ENCODE results near the gene PAK5. TPM values are rescaled to one million over a fixed set of nuclear protein-coding genes. Genes with fewer than 3 reads are reported as not detected.

The PAK5 gene
- total RNA-seq = not detected
- 0.04 TPM for total RNA-seq (2013)
- total RNA-seq = 0 to 0.09 (median 0) reads per million in 29 experiments

GRCh38 chr20:9838378-9839295 is at the start of gene PAK5:
Gene PAK5, minus strand, starts transcription at chr20:9839076. Its CDS starts 194,748 bp downstream, at chr20:9644328.
- DNase-seq (no peak), ATAC-seq (replicated peaks in 1 of 4) (no peak)
- Mint-ChIP-seq H3K4me1 (no peaks in the 10 kb centered on the region), H3K9me3 (peaks cover 3 to 12% (median 6%) of the 10 kb centered on the region in 3 donors), H3K36me3 (no peaks in the 10 kb centered on the region), H3K27me3 (peaks cover 25 to 32% of the 10 kb centered on the region in 2 donors), H3K4me3 (no peak within 1 kb of the TSS), H3K27ac (peak within 1 kb of the TSS in 1 of 2 donors; percentile 3)
- CTCF ChIA-PET = no interaction called here
- Histone ChIP-seq H3K27me3 (replicated peaks in 1 of 2; ENCODE audit: control insufficient read depth in 2 of 2, extremely low read depth in 1 of 2, insufficient read depth in 2 of 2, low read length in 1 of 2) (peaks cover 4 to 16% of the 10 kb centered on the region in 2 experiments), H3K4me1 (ENCODE audit: control insufficient read depth in 1 of 2, extremely low read depth in 1 of 2, insufficient read depth in 2 of 2, low read length in 2 of 2) (no peaks in the 10 kb centered on the region), H3K4me3 (ENCODE audit: control insufficient read depth in 1 of 2, extremely low read depth in 1 of 2, low read length in 1 of 2) (no peak within 1 kb of the TSS), H3K36me3 (ENCODE audit: control insufficient read depth in 2 of 2, extremely low read depth in 1 of 2, insufficient read depth in 1 of 2, low read length in 1 of 2) (no peaks in the 10 kb centered on the region), H3K9me3 (no peaks in the 10 kb centered on the region), H3K27ac (ENCODE audit: low read length) (no peak within 1 kb of the TSS)
- WGBS (ENCODE audit: insufficient coverage) = 14% methylated on average over 21 of the region's 57 CpGs
- POLR2A ChIA-PET = no interaction called here

- no peak overlapping the region for H3K4me3 Mint-ChIP-seq
- ChIA-PET POLR2A (no interaction called here), CTCF (interaction anchor here in 1 of 2 donors (0.6 kb wide), 2 partner anchors 10 to 1951 kb away, joined by 3 to 5 read pairs; no protein-coding TSS in a partner anchor)
- Histone ChIP-seq H3K4me1 (ENCODE audit: control insufficient read depth in 1 of 2, extremely low read depth in 1 of 2, insufficient read depth in 2 of 2, low read length in 2 of 2) (no peaks in the 10 kb centered on the region), H3K27me3 (replicated peaks in 1 of 2; ENCODE audit: control insufficient read depth in 2 of 2, extremely low read depth in 1 of 2, insufficient read depth in 2 of 2, low read length in 1 of 2) (no peaks in the 10 kb centered on the region), H3K27ac (ENCODE audit: low read length) (no peak overlapping the region), H3K9me3 (no peaks in the 10 kb centered on the region), H3K36me3 (ENCODE audit: control insufficient read depth in 2 of 2, extremely low read depth in 1 of 2, insufficient read depth in 1 of 2, low read length in 1 of 2) (no peaks in the 10 kb centered on the region), H3K4me3 (ENCODE audit: control insufficient read depth in 1 of 2, extremely low read depth in 1 of 2, low read length in 1 of 2) (no peak overlapping the region)
- no peaks in the 10 kb centered on the region for H3K36me3 Mint-ChIP-seq
- H3K4me1 Mint-ChIP-seq = peaks cover 0 to 3% (median 2%) of the 10 kb centered on the region in 3 donors
- ATAC-seq (replicated peaks in 1 of 4) = no peak
- H3K9me3 Mint-ChIP-seq = peaks cover 0 to 16% (median 8%) of the 10 kb centered on the region in 3 donors
- DNase-seq = no peak
- peaks cover 0 to 4% of the 10 kb centered on the region in 2 donors for H3K27me3 Mint-ChIP-seq
- H3K27ac Mint-ChIP-seq = no peak overlapping the region
Observed at GRCh38 chr20:9887706-9888105, 48.8 kb upstream of the PAK5 start.

- Mint-ChIP-seq H3K27me3 (peaks cover 0 to 4% of the 10 kb centered on the region in 2 donors), H3K36me3 (no peaks in the 10 kb centered on the region), H3K4me3 (no peak overlapping the region), H3K4me1 (peaks cover 0 to 3% (median 2%) of the 10 kb centered on the region in 3 donors), H3K27ac (no peak overlapping the region), H3K9me3 (peaks cover 0 to 17% (median 8%) of the 10 kb centered on the region in 3 donors)
- Histone ChIP-seq H3K27ac (ENCODE audit: low read length) (no peak overlapping the region), H3K4me1 (ENCODE audit: control insufficient read depth in 1 of 2, extremely low read depth in 1 of 2, insufficient read depth in 2 of 2, low read length in 2 of 2) (no peaks in the 10 kb centered on the region), H3K4me3 (ENCODE audit: control insufficient read depth in 1 of 2, extremely low read depth in 1 of 2, low read length in 1 of 2) (no peak overlapping the region), H3K36me3 (ENCODE audit: control insufficient read depth in 2 of 2, extremely low read depth in 1 of 2, insufficient read depth in 1 of 2, low read length in 1 of 2) (no peaks in the 10 kb centered on the region), H3K27me3 (replicated peaks in 1 of 2; ENCODE audit: control insufficient read depth in 2 of 2, extremely low read depth in 1 of 2, insufficient read depth in 2 of 2, low read length in 1 of 2) (no peaks in the 10 kb centered on the region), H3K9me3 (no peaks in the 10 kb centered on the region)
- ChIA-PET CTCF (no interaction called here), POLR2A (no interaction called here)
- WGBS (ENCODE audit: insufficient coverage) = no CpG with 5 or more reads among the region's 1 CpG
- DNase-seq (no peak), ATAC-seq (replicated peaks in 1 of 4) (no peak)
Observed at GRCh38 chr20:9886227-9886626, 47.4 kb upstream of the PAK5 start.

- DNase-seq (no peak), ATAC-seq (replicated peaks in 1 of 4) (no peak)
- no CpG with 5 or more reads among the region's 2 CpGs for WGBS (ENCODE audit: insufficient coverage)
- POLR2A ChIA-PET = no interaction called here
- Mint-ChIP-seq H3K4me1 (peaks cover 0 to 2% (median 2%) of the 10 kb centered on the region in 3 donors), H3K27me3 (peaks cover 0 to 4% of the 10 kb centered on the region in 2 donors), H3K27ac (no peak overlapping the region), H3K9me3 (peaks cover 3 to 14% (median 6%) of the 10 kb centered on the region in 3 donors), H3K4me3 (no peak overlapping the region), H3K36me3 (no peaks in the 10 kb centered on the region)
- Histone ChIP-seq H3K27ac (ENCODE audit: low read length) (no peak overlapping the region), H3K4me1 (ENCODE audit: control insufficient read depth in 1 of 2, extremely low read depth in 1 of 2, insufficient read depth in 2 of 2, low read length in 2 of 2) (no peaks in the 10 kb centered on the region), H3K36me3 (ENCODE audit: control insufficient read depth in 2 of 2, extremely low read depth in 1 of 2, insufficient read depth in 1 of 2, low read length in 1 of 2) (no peaks in the 10 kb centered on the region), H3K27me3 (replicated peaks in 1 of 2; ENCODE audit: control insufficient read depth in 2 of 2, extremely low read depth in 1 of 2, insufficient read depth in 2 of 2, low read length in 1 of 2) (no peaks in the 10 kb centered on the region), H3K9me3 (no peaks in the 10 kb centered on the region), H3K4me3 (ENCODE audit: control insufficient read depth in 1 of 2, extremely low read depth in 1 of 2, low read length in 1 of 2) (no peak overlapping the region)
- CTCF ChIA-PET = no interaction called here
Observed at GRCh38 chr20:9884666-9885065, 45.8 kb upstream of the PAK5 start.

- no CpG with 5 or more reads among the region's 1 CpG for WGBS (ENCODE audit: insufficient coverage)
- no peaks in the 10 kb centered on the region for H3K36me3 ChIP-seq (ENCODE audit: control insufficient read depth in 2 of 2, extremely low read depth in 1 of 2, insufficient read depth in 1 of 2, low read length in 1 of 2)
- H3K27me3 ChIP-seq (replicated peaks in 1 of 2; ENCODE audit: control insufficient read depth in 2 of 2, extremely low read depth in 1 of 2, insufficient read depth in 2 of 2, low read length in 1 of 2) = no peaks in the 10 kb centered on the region
- ATAC-seq (replicated peaks in 1 of 4) = no peak
- no peak overlapping the region for H3K27ac ChIP-seq (ENCODE audit: low read length)
- no peak for DNase-seq
- no peaks in the 10 kb centered on the region for H3K4me1 ChIP-seq (ENCODE audit: control insufficient read depth in 1 of 2, extremely low read depth in 1 of 2, insufficient read depth in 2 of 2, low read length in 2 of 2)
- H3K36me3 Mint-ChIP-seq = no peaks in the 10 kb centered on the region
- ChIA-PET CTCF (no interaction called here), POLR2A (no interaction called here)
- peaks cover 0 to 4% of the 10 kb centered on the region in 2 donors for H3K27me3 Mint-ChIP-seq
- no peak overlapping the region for H3K4me3 Mint-ChIP-seq
- H3K4me3 ChIP-seq (ENCODE audit: control insufficient read depth in 1 of 2, extremely low read depth in 1 of 2, low read length in 1 of 2) = no peak overlapping the region
- H3K27ac Mint-ChIP-seq = no peak overlapping the region
- no peaks in the 10 kb centered on the region for H3K4me1 Mint-ChIP-seq
- H3K9me3 ChIP-seq = no peaks in the 10 kb centered on the region
- peaks cover under 1 to 8% (median 3%) of the 10 kb centered on the region in 3 donors for H3K9me3 Mint-ChIP-seq
Observed at GRCh38 chr20:9884061-9884460, 45.2 kb upstream of the PAK5 start.

GRCh38 chr20:9877932-9878495 is 39.1 kb upstream of the PAK5 start:
- ATAC-seq (replicated peaks in 1 of 4) (no peak), DNase-seq (no peak)
- Mint-ChIP-seq H3K4me3 (no peak overlapping the region), H3K9me3 (peaks cover 3 to 10% (median 4%) of the 10 kb centered on the region in 3 donors), H3K4me1 (no peaks in the 10 kb centered on the region), H3K27ac (no peak overlapping the region), H3K36me3 (no peaks in the 10 kb centered on the region), H3K27me3 (peaks cover 2 to 4% of the 10 kb centered on the region in 2 donors)
- H3K27ac ChIP-seq (ENCODE audit: low read length) = no peak overlapping the region
- 60% methylated on average over 2 of the region's 3 CpGs for WGBS (ENCODE audit: insufficient coverage)
- POLR2A ChIA-PET = no interaction called here
- no peaks in the 10 kb centered on the region for H3K4me1 ChIP-seq (ENCODE audit: control insufficient read depth in 1 of 2, extremely low read depth in 1 of 2, insufficient read depth in 2 of 2, low read length in 2 of 2)
- H3K9me3 ChIP-seq = no peaks in the 10 kb centered on the region
- CTCF ChIA-PET = interaction anchor here in 1 of 2 donors (0.6 kb wide), 1 partner anchor 9 kb away, joined by 3 read pairs; no protein-coding TSS in a partner anchor
- H3K36me3 ChIP-seq (ENCODE audit: control insufficient read depth in 2 of 2, extremely low read depth in 1 of 2, insufficient read depth in 1 of 2, low read length in 1 of 2) = no peaks in the 10 kb centered on the region
- no peak overlapping the region for H3K4me3 ChIP-seq (ENCODE audit: control insufficient read depth in 1 of 2, extremely low read depth in 1 of 2, low read length in 1 of 2)
- no peaks in the 10 kb centered on the region for H3K27me3 ChIP-seq (replicated peaks in 1 of 2; ENCODE audit: control insufficient read depth in 2 of 2, extremely low read depth in 1 of 2, insufficient read depth in 2 of 2, low read length in 1 of 2)
